Smooth muscle cell (in vitro differentiated cells): ENCODE data around the gene GSTO2. TPM values are rescaled to one million over a fixed set of nuclear protein-coding genes. Genes with fewer than 3 reads are reported as not detected.

Experiments
- DNase-seq: peaks from one replicate; lab custom pipeline; 2025; ENCODE audit not compliant: unreplicated experiment; lab: John Stamatoyannopoulos, UW
- H2AFZ ChIP-seq: fragments of 200-600 bp; sonication (generic); 2 replicates; pipeline ENCODE4 v1.6.0; 2016; ENCODE audit warnings: antibody characterized with exemption, low read depth, mild to moderate bottlenecking
- H3F3A ChIP-seq: fragments of 200-600 bp; sonication (generic); 2 replicates; pipeline ENCODE4 v1.6.0; 2017; ENCODE audit warnings: antibody characterized with exemption, low read depth
- H3K27ac ChIP-seq: fragments of 200-600 bp; sonication (generic); 2 replicates; pipeline ENCODE4 v1.5.1; 2016; ENCODE audit warnings: low read depth, mild to moderate bottlenecking
- H3K27me3 ChIP-seq: fragments of 200-600 bp; sonication (generic); 2 replicates; pipeline ENCODE4 v1.6.1; 2016; ENCODE audit warnings: low read depth, mild to moderate bottlenecking
- H3K36me3 ChIP-seq: fragments of 200-600 bp; sonication (generic); 2 replicates; pipeline ENCODE4 v1.5.1; 2016; ENCODE audit warnings: low read depth
- H3K4me1 ChIP-seq: fragments of 200-600 bp; sonication (generic); 2 replicates; pipeline ENCODE4 v1.5.1; 2016; ENCODE audit warnings: low read depth
- H3K4me2 ChIP-seq: fragments of 200-600 bp; sonication (generic); 2 replicates; pipeline ENCODE4 v1.6.0; 2016; ENCODE audit warnings: mild to moderate bottlenecking
- H3K4me3 ChIP-seq: fragments of 200-600 bp; sonication (generic); 2 replicates; pipeline ENCODE4 v1.5.1; 2016; ENCODE audit warnings: mild to moderate bottlenecking
- H3K79me2 ChIP-seq: fragments of 200-600 bp; sonication (generic); 2 replicates; pipeline ENCODE4 v1.6.0; 2016; ENCODE audit warnings: low read depth, mild to moderate bottlenecking
- H3K9ac ChIP-seq: fragments of 200-600 bp; sonication (generic); 2 replicates; pipeline ENCODE4 v1.6.0; 2016; ENCODE audit warnings: low read depth
- H3K9me3 ChIP-seq: fragments of 200-600 bp; sonication (generic); replicated peaks from 2 replicates; pipeline ENCODE4 v1.5.1; 2016; ENCODE audit warnings: low read depth
- H4K20me1 ChIP-seq: fragments of 200-600 bp; sonication (generic); 2 replicates; pipeline ENCODE4 v1.6.0; 2016; ENCODE audit warnings: low read depth
- WGBS: methylation state at CpG from one replicate; pipeline ENCODE4 v1.1.7; 2016; ENCODE audit warnings: low lambda C conversion rate; 5-methylcytosine and 5-hydroxymethylcytosine counted together
- polyA plus RNA-seq: library from polyadenylated mRNA; unstranded; fragments of >200 nt; fragmentation: Nextera tagmentation; extraction: Ambion mirVana; gene quantifications from 2 replicates; pipeline ENCODE4 v1.2.1, GENCODE V29; 2016
- total RNA-seq: library from RNA; depleted of rRNA; stranded (reverse); fragments of >200 nt; gene quantifications from 2 replicates; pipeline ENCODE4 v1.2.3, GENCODE V29; 2014
- TF ChIP-seq, protein P1 (sequence below): fragments of 200-600 bp; sonication (generic); IDR thresholded peaks from 2 replicates; pipeline ENCODE4 v1.5.1; 2017; ENCODE audit warnings: borderline replicate concordance, mild to moderate bottlenecking, antibody characterized with exemption; ENCODE audit not compliant: insufficient read depth, poor library complexity, severe bottlenecking

GSTO2 gene
- total and polyA plus RNA-seq, 2 experiments from 2014 or later: 2.1 to 3.7 TPM

DNA sequence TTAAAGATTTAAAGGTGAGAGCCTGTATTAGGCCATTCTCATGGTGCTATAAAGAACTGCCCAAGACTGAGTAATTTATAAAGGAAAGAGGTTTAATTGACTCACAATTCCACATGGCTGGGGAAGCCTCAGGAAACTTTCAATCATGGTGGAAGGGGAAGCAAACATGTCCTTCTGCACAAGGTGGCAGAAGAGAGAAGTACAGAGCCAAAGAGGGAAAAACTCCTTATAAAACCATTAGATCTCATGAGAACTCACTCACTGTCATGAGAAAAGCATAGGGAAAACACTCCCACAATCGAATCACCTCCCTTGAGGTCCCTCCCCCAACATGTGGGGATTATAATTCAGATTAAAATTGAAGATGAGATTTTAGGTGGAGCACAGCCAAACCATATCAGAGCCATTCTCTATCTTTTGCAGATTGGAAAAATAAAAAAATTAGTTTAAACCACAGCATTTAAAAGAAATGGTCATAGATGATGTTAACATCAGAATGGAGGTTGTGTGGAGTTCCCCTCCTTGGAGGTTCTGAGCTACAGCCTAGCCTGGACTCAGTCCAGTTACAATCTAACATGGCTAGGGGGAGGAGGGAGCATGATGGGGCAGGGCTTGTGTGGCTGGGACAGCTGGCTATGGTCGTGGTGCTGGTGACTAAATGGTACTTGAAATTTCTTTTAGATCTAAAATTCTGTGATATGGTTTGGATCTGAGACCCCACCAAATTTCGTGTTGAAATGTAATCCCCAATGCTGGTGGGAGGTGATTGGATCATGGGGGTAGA is 33.1 kb downstream of the GSTO2 start:
- no peak overlapping the region for H3K4me3 ChIP-seq
- H2AFZ ChIP-seq: no peak overlapping the region
- no peaks in the 10 kb centered on the region for H3K27me3 ChIP-seq
- H3K4me2 ChIP-seq: no peak overlapping the region
- 86% methylated on average over 3 of the region's 3 CpGs for WGBS
- H3K9ac ChIP-seq: peak overlapping the region; percentile 87
- TF ChIP-seq, protein P1, sequence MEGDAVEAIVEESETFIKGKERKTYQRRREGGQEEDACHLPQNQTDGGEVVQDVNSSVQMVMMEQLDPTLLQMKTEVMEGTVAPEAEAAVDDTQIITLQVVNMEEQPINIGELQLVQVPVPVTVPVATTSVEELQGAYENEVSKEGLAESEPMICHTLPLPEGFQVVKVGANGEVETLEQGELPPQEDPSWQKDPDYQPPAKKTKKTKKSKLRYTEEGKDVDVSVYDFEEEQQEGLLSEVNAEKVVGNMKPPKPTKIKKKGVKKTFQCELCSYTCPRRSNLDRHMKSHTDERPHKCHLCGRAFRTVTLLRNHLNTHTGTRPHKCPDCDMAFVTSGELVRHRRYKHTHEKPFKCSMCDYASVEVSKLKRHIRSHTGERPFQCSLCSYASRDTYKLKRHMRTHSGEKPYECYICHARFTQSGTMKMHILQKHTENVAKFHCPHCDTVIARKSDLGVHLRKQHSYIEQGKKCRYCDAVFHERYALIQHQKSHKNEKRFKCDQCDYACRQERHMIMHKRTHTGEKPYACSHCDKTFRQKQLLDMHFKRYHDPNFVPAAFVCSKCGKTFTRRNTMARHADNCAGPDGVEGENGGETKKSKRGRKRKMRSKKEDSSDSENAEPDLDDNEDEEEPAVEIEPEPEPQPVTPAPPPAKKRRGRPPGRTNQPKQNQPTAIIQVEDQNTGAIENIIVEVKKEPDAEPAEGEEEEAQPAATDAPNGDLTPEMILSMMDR: peak; percentile 4
- peak overlapping the region; percentile 98 for H3K27ac ChIP-seq
- DNase-seq: no peak
- peaks cover 4% of the 10 kb centered on the region for H3K4me1 ChIP-seq
- H3K9me3 ChIP-seq: no peaks in the 10 kb centered on the region
- peaks cover 7% of the 10 kb centered on the region for H3F3A ChIP-seq
- H3K79me2 ChIP-seq: no peaks in the 10 kb centered on the region
- no peaks in the 10 kb centered on the region for H4K20me1 ChIP-seq
- H3K36me3 ChIP-seq: no peaks in the 10 kb centered on the region

DNA sequence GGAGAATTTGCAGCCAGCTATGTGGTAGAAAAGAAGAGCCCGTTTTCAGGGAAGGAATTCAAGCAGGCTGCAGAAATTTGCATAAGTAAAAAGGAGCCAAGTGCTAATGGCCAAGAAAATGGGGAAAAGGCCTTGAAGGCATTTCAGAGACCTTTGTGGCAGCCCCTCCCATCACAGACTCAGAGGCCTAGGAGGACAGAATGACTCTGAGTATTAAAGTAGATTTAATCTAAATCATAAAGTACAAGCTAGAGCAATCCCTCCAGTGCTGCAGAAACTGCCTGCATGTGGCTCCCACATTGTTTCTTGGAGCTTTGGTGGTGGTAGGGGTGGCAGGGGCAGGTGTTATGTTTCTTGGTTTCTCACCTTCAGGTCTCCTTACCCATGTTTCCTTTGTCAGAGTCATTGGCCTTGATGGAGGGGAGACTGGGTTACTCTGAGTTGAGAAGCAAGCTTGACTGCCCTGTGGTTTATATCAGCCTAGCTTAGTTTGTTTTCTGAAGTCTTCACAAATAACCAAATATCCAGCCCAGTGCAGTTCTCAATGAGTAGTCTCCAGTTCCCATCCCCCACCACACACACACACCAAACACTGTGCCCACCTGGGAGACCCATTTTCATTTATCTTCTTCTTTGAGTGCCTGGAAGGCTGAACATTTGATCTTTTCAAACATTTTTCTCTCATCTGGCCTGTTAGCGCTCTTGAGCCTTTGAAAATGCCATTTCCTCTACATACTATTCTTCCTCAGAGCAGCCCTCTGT is 34.8 kb downstream of the GSTO2 start:
- no peaks in the 10 kb centered on the region for H3K9me3 ChIP-seq
- H3K27me3 ChIP-seq: no peaks in the 10 kb centered on the region
- H3K27ac ChIP-seq: no peak overlapping the region
- no peak overlapping the region for H3K4me3 ChIP-seq
- no peaks in the 10 kb centered on the region for H4K20me1 ChIP-seq
- 53% methylated on average over 2 of the region's 2 CpGs for WGBS
- H3K36me3 ChIP-seq: no peaks in the 10 kb centered on the region
- H3K4me2 ChIP-seq: no peak overlapping the region
- H3K4me1 ChIP-seq: peaks cover 4% of the 10 kb centered on the region
- TF ChIP-seq, protein P1: no peak
- DNase-seq: no peak
- no peaks in the 10 kb centered on the region for H3F3A ChIP-seq
- no peak overlapping the region for H2AFZ ChIP-seq
- no peak overlapping the region for H3K9ac ChIP-seq
- H3K79me2 ChIP-seq: no peaks in the 10 kb centered on the region

DNA sequence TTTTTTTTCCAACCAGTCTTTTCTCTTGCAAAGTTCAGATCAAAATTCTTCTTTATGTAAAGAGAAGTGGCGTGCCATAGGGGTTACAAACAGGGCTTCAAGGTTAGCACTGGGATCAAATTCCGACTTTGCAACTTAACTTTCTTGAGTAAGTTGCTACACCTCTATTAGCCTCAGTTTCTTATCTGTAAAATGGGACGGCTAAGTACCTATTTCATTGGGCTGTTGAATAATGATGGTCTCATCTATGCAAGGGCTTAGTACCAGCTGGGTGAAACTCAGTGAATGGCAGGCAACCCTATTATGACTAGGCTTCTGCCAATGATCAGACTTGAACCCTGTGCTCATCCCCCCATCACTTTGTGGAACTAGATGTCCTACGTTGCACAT is 35.4 kb downstream of the GSTO2 start:
- WGBS: 96% methylated on average over 4 of the region's 4 CpGs

More for the DNA sequence above, 35.4 kb downstream of the GSTO2 start:
- no peaks in the 10 kb centered on the region for H3K27me3 ChIP-seq
- DNase-seq: no peak
- TF ChIP-seq, protein P1: no peak
- H3K79me2 ChIP-seq: no peaks in the 10 kb centered on the region
- no peak overlapping the region for H3K4me2 ChIP-seq
- H2AFZ ChIP-seq: no peak overlapping the region
- peaks cover 4% of the 10 kb centered on the region for H3K4me1 ChIP-seq
- no peaks in the 10 kb centered on the region for H3K9me3 ChIP-seq
- peaks cover under 1% of the 10 kb centered on the region for H4K20me1 ChIP-seq
- no peak overlapping the region for H3K9ac ChIP-seq
- H3F3A ChIP-seq: no peaks in the 10 kb centered on the region
- no peak overlapping the region for H3K4me3 ChIP-seq
- H3K27ac ChIP-seq: no peak overlapping the region
- H3K36me3 ChIP-seq: no peaks in the 10 kb centered on the region
